Loucy (cell line): ENCODE data around the gene C8G.
A peak's percentile ranks its signal among the peaks of the same experiment; 100 is the strongest.

Source experiments
- H2AFZ ChIP-seq: fragments of 200-600 bp; sonication (generic); 2 replicates; pipeline ENCODE4 v1.6.0; 2016; ENCODE audit warnings: antibody characterized with exemption, mild to moderate bottlenecking, low read length, moderate library complexity
- H3F3A ChIP-seq: fragments of 200-600 bp; 2 replicates; pipeline ENCODE4 v1.6.0; 2016; ENCODE audit warnings: antibody characterized with exemption, low read depth, mild to moderate bottlenecking
- H3K27me3 ChIP-seq: fragments of 200-600 bp; sonication (generic); 2 replicates; pipeline ENCODE4 v1.6.1; 2014; ENCODE audit warnings: low read length, mild to moderate bottlenecking; ENCODE audit not compliant: insufficient read depth, poor library complexity, severe bottlenecking
- H3K36me3 ChIP-seq: fragments of 200-600 bp; sonication (generic); 2 replicates; pipeline ENCODE4 v1.6.1; 2016; ENCODE audit warnings: low read length; ENCODE audit not compliant: insufficient read depth
- H3K4me1 ChIP-seq: fragments of 200-600 bp; sonication (generic); 2 replicates; pipeline ENCODE4 v1.5.1; 2014; ENCODE audit warnings: low read length, mild to moderate bottlenecking; ENCODE audit not compliant: insufficient read depth, poor library complexity, severe bottlenecking
- H3K4me2 ChIP-seq: fragments of 200-600 bp; sonication (generic); 2 replicates; pipeline ENCODE4 v1.6.0; 2014; ENCODE audit warnings: antibody characterized with exemption, low read length, low read depth, mild to moderate bottlenecking; ENCODE audit not compliant: poor library complexity, severe bottlenecking
- H3K4me3 ChIP-seq: fragments of 200-600 bp; sonication (generic); 2 replicates; pipeline ENCODE4 v1.5.1; 2014; ENCODE audit warnings: low read length, mild to moderate bottlenecking, mixed read lengths; ENCODE audit not compliant: poor library complexity, severe bottlenecking
- H3K79me2 ChIP-seq: fragments of 200-600 bp; sonication (generic); 2 replicates; pipeline ENCODE4 v1.6.1; 2014; ENCODE audit warnings: low read length; ENCODE audit not compliant: insufficient read depth
- H3K9ac ChIP-seq: fragments of 200-600 bp; sonication (generic); 2 replicates; pipeline ENCODE4 v1.6.0; 2014; ENCODE audit warnings: mild to moderate bottlenecking, low read depth, low read length, moderate library complexity; ENCODE audit not compliant: poor library complexity, severe bottlenecking
- H3K9me2 ChIP-seq: fragments of 200-600 bp; sonication (generic); replicated peaks from 2 replicates; pipeline ENCODE4 v1.6.1; 2016; ENCODE audit warnings: low read depth, low read length, mixed read lengths
- H3K9me3 ChIP-seq: fragments of 200-600 bp; sonication (generic); 2 replicates; pipeline ENCODE4 v1.6.1; 2014; ENCODE audit warnings: mild to moderate bottlenecking, antibody characterized with exemption, low read length, low read depth; ENCODE audit not compliant: insufficient read depth
- H4K20me1 ChIP-seq: fragments of 200-600 bp; sonication (generic); 2 replicates; pipeline ENCODE4 v1.6.0; 2014; ENCODE audit warnings: antibody characterized with exemption, low read length, mild to moderate bottlenecking; ENCODE audit not compliant: insufficient read depth, poor library complexity, severe bottlenecking
- EZH2phosphoT487 ChIP-seq: fragments of 200-600 bp; IDR thresholded peaks from 2 replicates; pipeline ENCODE4 v1.6.1; 2018; ENCODE audit warnings: antibody characterized with exemption, mild to moderate bottlenecking, moderate library complexity, borderline replicate concordance
- TF ChIP-seq, protein P1 (sequence below): fragments of 200-600 bp; sonication (generic); conservative IDR thresholded peaks from 2 replicates; pipeline ENCODE4 v1.5.1; 2014; ENCODE audit warnings: mild to moderate bottlenecking, antibody characterized with exemption, low read length

Gene C8G

DNA sequence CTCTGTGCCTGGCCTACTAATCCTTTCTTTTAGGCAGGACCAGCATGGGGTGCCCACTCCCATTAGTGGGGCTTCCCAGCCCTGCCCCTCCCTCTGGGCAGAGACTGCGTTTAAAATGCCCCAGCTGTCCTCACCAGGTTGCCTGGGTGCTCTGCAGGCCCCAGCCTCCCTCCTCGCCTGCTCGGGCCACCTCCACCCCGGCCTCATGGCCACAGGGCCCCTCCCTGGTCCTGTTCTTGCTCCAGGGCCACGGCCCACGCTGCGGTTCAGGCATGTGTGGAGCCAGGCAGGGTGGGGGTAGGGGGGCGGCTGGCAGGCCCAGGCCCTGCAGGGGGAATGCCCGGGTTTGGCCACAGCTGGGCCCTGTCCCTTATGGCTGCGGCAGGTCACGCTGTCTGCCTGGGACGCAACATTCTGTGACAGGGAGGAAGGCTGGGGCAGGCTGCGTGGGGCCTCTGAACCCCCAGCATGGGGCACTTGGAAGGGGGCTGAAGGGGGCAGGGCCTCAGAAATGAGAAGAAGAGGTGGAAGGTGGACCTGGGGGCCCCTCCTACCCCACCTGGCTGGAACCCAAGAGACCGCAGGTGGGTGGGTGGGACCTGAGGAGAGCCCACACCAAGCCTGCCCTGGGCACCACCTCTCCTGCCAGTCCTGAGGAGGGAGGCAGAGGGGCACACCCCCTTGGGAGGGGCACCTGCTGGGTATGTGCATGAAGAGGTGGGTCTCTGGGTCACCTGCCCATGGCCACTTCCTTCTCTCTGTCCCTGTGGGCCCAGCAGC, 6.7 kb downstream of the C8G start, which contains the start of gene LCN12:
Gene LCN12 (plus strand): TSS at position 733 of the 780 bp plus-strand sequence. CDS start 55 bp downstream, outside the sequence.
- Histone ChIP-seq H3K4me1 (peaks cover 11% of the 10 kb centered on the region), H3K4me3 (no peak within 1 kb of the TSS)
- TF ChIP-seq, protein P1, sequence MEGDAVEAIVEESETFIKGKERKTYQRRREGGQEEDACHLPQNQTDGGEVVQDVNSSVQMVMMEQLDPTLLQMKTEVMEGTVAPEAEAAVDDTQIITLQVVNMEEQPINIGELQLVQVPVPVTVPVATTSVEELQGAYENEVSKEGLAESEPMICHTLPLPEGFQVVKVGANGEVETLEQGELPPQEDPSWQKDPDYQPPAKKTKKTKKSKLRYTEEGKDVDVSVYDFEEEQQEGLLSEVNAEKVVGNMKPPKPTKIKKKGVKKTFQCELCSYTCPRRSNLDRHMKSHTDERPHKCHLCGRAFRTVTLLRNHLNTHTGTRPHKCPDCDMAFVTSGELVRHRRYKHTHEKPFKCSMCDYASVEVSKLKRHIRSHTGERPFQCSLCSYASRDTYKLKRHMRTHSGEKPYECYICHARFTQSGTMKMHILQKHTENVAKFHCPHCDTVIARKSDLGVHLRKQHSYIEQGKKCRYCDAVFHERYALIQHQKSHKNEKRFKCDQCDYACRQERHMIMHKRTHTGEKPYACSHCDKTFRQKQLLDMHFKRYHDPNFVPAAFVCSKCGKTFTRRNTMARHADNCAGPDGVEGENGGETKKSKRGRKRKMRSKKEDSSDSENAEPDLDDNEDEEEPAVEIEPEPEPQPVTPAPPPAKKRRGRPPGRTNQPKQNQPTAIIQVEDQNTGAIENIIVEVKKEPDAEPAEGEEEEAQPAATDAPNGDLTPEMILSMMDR = no peak
- no peak for TF ChIP-seq EZH2phosphoT487

GRCh38 chr9:136952321-136952850, 7.3 kb downstream of the C8G start:
- no peaks in the 10 kb centered on the region for H3K79me2 ChIP-seq
- no peaks in the 10 kb centered on the region for H3K9me3 ChIP-seq
- no peak overlapping the region for H3K9ac ChIP-seq
- no peaks in the 10 kb centered on the region for H4K20me1 ChIP-seq
- H3F3A ChIP-seq = no peaks in the 10 kb centered on the region
- no peaks in the 10 kb centered on the region for H3K27me3 ChIP-seq
- H3K4me2 ChIP-seq = no peak overlapping the region
- no peak overlapping the region for H2AFZ ChIP-seq
- H3K9me2 ChIP-seq = no peaks in the 10 kb centered on the region
- H3K36me3 ChIP-seq = no peaks in the 10 kb centered on the region
- peaks cover 11% of the 10 kb centered on the region for H3K4me1 ChIP-seq
- H3K4me3 ChIP-seq = no peak overlapping the region
- no peak for TF ChIP-seq EZH2phosphoT487
- TF ChIP-seq, protein P1 = no peak

More for the DNA sequence above, 6.7 kb downstream of the C8G start, which contains the start of gene LCN12:
- Histone ChIP-seq H3K4me2 (peak within 1 kb of the TSS; percentile 93), H3K9me3 (no peaks in the 10 kb centered on the region), H2AFZ (no peak within 1 kb of the TSS), H4K20me1 (no peaks in the 10 kb centered on the region), H3K27me3 (no peaks in the 10 kb centered on the region), H3K9me2 (no peaks in the 10 kb centered on the region), H3K79me2 (no peaks in the 10 kb centered on the region), H3K36me3 (no peaks in the 10 kb centered on the region), H3F3A (no peaks in the 10 kb centered on the region), H3K9ac (peak within 1 kb of the TSS; percentile 97)

DNA sequence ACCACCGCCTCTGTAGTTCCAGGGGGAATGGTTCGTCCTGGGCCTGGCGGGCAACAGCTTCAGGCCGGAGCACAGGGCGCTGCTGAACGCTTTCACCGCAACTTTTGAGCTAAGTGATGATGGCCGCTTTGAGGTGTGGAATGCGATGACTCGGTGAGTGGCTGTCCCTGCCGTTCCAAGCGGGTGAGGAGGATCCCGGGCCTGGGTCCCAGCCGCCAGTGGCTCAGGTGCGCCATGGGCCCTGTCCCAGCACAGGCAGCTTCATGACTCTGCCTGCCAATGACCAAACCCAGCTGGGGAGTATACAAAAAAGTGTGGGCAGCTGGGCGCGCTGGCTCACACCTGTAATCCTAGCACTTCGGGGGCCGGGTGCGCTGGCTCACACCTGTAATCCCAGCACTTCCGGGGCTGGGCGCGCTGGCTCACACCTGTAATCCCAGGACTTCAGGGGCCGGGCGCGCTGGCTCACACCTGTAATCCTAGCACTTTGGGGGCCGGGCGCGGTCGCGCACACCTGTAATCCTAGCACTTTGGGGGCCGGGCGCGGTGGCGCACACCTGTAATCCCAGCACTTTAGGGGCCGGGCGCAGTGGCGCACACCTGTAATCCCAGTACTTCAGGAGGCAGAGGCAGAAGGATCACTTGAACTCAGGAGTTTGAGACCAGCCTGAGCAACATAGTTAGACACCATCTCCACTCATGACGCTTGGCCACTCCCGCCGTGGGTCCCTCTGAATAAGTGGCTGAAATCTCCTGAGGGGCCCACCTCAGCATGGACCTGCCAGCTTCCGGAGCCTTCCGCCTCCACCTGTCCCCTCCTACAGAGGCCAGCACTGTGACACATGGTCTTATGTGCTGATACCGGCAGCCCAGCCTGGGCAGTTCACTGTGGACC, 8.1 kb downstream of the C8G start:
- TF ChIP-seq EZH2phosphoT487 = no peak
- TF ChIP-seq, protein P1 = no peak
- H3K9me2 ChIP-seq = no peaks in the 10 kb centered on the region
- no peak overlapping the region for H3K4me2 ChIP-seq
- H3K36me3 ChIP-seq = no peaks in the 10 kb centered on the region
- H3K27me3 ChIP-seq = no peaks in the 10 kb centered on the region
- H3K4me3 ChIP-seq = no peak overlapping the region
- H3K79me2 ChIP-seq = no peaks in the 10 kb centered on the region
- no peaks in the 10 kb centered on the region for H3K9me3 ChIP-seq
- no peak overlapping the region for H3K9ac ChIP-seq
- H3K4me1 ChIP-seq = peaks cover 8% of the 10 kb centered on the region
- H2AFZ ChIP-seq = no peak overlapping the region
- no peaks in the 10 kb centered on the region for H4K20me1 ChIP-seq
- no peaks in the 10 kb centered on the region for H3F3A ChIP-seq
